Measurements from ENCODE around the gene SYMPK. TPM values are rescaled to one million over a fixed set of nuclear protein-coding genes. Genes with fewer than 3 reads are reported as not detected.
"Not testable (repeated sequence)": the region's sequence is repeated elsewhere in the genome, so short reads cannot be mapped to it uniquely, and the experiment has no call there.

The SYMPK gene
- total RNA-seq, 1 donor from 2014 or later = 70.0 TPM

DNA sequence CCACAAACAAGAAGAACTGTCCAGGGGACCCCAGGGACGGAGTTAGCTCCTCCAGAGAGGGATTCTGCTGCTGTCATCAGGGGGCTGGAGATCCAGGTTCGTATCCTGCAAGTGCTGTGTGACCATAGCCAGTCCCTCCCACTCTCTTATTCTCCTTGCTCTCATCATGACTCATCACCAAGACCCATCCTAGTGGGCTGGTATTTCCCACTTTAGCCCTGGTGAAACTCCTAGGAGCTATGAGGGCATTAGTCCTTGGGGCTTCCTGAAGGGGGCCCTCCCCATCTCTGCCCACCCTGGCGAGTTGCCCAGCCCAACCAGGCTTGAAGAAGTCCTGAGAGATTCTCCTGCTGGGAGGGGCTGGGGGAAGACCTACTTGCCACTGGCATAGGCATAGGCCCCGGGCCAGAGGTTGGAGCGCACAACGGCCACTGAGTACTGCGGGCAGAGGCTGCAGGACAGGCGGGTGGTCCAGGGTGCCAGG lies 62.8 kb downstream of the SYMPK start:
- Histone ChIP-seq H3K27me3 (ENCODE audit: insufficient read depth, low read length) (no peaks in the 10 kb centered on the region), H3K27ac (ENCODE audit: low read depth, low read length) (no peak overlapping the region), H3K9me3 (ENCODE audit: insufficient read depth, low read depth, low read length) (no peaks in the 10 kb centered on the region), H2AFZ (ENCODE audit: low read depth, low read length) (no peak overlapping the region), H3K79me2 (ENCODE audit: insufficient read depth, low read length) (no peaks in the 10 kb centered on the region), H4K20me1 (ENCODE audit: insufficient read depth, low read length) (no peaks in the 10 kb centered on the region), H3K9ac (ENCODE audit: low read length) (no peak overlapping the region), H3K4me2 (ENCODE audit: low read length) (no peak overlapping the region), H3K4me1 (ENCODE audit: insufficient read depth, low read length) (peaks cover 10% of the 10 kb centered on the region), H3K36me3 (ENCODE audit: insufficient read depth, low read length) (no peaks in the 10 kb centered on the region), H3K4me3 (ENCODE audit: insufficient read depth, low read depth, low read length) (no peak overlapping the region)
- Mint-ChIP-seq H3K27ac (ENCODE audit: unreplicated experiment) (no peak overlapping the region), H3K4me3 (ENCODE audit: unreplicated experiment) (peak overlapping the region; percentile 14), H3K36me3 (ENCODE audit: low read depth, unreplicated experiment) (no peaks in the 10 kb centered on the region), H3K4me1 (ENCODE audit: low read depth, unreplicated experiment) (peaks cover 15% of the 10 kb centered on the region), H3K9me3 (ENCODE audit: unreplicated experiment) (no peaks in the 10 kb centered on the region), H3K27me3 (ENCODE audit: low read depth, unreplicated experiment) (peaks cover 2% of the 10 kb centered on the region)
- TF ChIP-seq, protein P1, sequence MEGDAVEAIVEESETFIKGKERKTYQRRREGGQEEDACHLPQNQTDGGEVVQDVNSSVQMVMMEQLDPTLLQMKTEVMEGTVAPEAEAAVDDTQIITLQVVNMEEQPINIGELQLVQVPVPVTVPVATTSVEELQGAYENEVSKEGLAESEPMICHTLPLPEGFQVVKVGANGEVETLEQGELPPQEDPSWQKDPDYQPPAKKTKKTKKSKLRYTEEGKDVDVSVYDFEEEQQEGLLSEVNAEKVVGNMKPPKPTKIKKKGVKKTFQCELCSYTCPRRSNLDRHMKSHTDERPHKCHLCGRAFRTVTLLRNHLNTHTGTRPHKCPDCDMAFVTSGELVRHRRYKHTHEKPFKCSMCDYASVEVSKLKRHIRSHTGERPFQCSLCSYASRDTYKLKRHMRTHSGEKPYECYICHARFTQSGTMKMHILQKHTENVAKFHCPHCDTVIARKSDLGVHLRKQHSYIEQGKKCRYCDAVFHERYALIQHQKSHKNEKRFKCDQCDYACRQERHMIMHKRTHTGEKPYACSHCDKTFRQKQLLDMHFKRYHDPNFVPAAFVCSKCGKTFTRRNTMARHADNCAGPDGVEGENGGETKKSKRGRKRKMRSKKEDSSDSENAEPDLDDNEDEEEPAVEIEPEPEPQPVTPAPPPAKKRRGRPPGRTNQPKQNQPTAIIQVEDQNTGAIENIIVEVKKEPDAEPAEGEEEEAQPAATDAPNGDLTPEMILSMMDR (IDR thresholded peaks at IDR 0.05; ENCODE audit: insufficient read depth, low read depth, low read length) = no peak
- no peak for TF ChIP-seq EZH2 (IDR thresholded peaks at IDR 0.05; ENCODE audit: insufficient read depth, low read length)
- FAIRE-seq (no peak), DNase-seq (ENCODE audit: low read depth) (peak; percentile 50)

DNA sequence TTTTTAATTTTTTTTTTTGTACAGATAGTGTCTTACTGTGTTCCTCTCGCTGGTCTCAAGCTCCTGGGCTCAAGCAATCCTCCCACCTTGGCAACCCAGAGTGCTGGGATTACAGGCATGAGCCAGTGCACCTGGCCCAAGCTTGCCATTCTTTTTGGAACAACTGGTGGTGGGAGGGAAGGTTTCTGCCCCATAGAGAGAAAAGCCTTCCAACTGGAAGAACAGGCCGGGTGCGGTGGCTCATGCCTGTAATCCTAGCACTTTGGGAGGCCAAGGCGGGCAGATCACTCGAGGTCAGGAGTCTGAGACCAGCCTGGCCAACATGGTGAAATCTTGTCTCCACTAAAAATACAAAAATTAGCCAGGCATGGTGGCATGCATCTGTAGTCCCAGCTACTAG lies 63.4 kb downstream of the SYMPK start:
- peaks cover 10% of the 10 kb centered on the region for H3K4me1 ChIP-seq (ENCODE audit: insufficient read depth, low read length)
- H3K27ac ChIP-seq (ENCODE audit: low read depth, low read length); H3K4me3 Mint-ChIP-seq (ENCODE audit: unreplicated experiment); FAIRE-seq; H3K9ac ChIP-seq (ENCODE audit: low read length); H3K9me3 ChIP-seq (ENCODE audit: insufficient read depth, low read depth, low read length); H3K36me3 ChIP-seq (ENCODE audit: insufficient read depth, low read length); H3K27me3 Mint-ChIP-seq (ENCODE audit: low read depth, unreplicated experiment); H3K27me3 ChIP-seq (ENCODE audit: insufficient read depth, low read length); H3K9me3 Mint-ChIP-seq (ENCODE audit: unreplicated experiment); H3K4me2 ChIP-seq (ENCODE audit: low read length); DNase-seq (ENCODE audit: low read depth); H3K36me3 Mint-ChIP-seq (ENCODE audit: low read depth, unreplicated experiment); H2AFZ ChIP-seq (ENCODE audit: low read depth, low read length); H3K79me2 ChIP-seq (ENCODE audit: insufficient read depth, low read length); H4K20me1 ChIP-seq (ENCODE audit: insufficient read depth, low read length); H3K4me3 ChIP-seq (ENCODE audit: insufficient read depth, low read depth, low read length); H3K27ac Mint-ChIP-seq (ENCODE audit: unreplicated experiment): not testable (repeated sequence)
- peaks cover 15% of the 10 kb centered on the region for H3K4me1 Mint-ChIP-seq (ENCODE audit: low read depth, unreplicated experiment)

DNA sequence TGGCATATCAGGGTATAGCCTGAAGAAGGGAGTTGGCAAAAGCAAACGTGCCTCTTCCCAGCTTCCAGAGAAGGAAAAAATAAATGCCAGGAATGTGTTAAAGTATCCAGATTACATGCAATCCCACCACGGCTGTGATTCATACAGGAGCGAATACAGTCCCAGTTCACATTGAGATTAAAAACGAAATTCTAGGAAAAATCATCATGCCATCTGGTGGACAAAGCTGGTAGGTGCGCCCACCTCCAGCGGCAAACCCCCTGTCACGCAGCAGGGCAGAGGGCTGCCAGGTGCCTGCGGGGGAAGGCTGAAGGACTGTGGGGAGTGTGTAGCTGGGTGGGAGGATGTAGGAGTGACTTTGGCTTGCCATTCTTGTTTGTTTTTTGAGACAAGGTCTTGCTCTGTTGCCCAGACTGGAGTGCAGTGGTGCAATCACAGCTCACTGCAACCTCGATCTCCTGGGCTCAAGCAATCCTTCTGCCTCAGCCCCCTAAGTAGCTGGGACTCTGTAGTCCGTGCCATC lies 63.9 kb downstream of the SYMPK start:
- FAIRE-seq = peak; percentile 94
- peaks cover 15% of the 10 kb centered on the region for H3K4me1 Mint-ChIP-seq (ENCODE audit: low read depth, unreplicated experiment)
- peak overlapping the region; percentile 20 for H3K27ac Mint-ChIP-seq (ENCODE audit: unreplicated experiment)

More for the DNA sequence above, 63.9 kb downstream of the SYMPK start:
- no peaks in the 10 kb centered on the region for H3K79me2 ChIP-seq (ENCODE audit: insufficient read depth, low read length)
- H3K9ac ChIP-seq (ENCODE audit: low read length) = no peak overlapping the region
- no peaks in the 10 kb centered on the region for H3K9me3 ChIP-seq (ENCODE audit: insufficient read depth, low read depth, low read length)
- no peaks in the 10 kb centered on the region for H3K27me3 ChIP-seq (ENCODE audit: insufficient read depth, low read length)
- no peaks in the 10 kb centered on the region for H3K36me3 ChIP-seq (ENCODE audit: insufficient read depth, low read length)
- DNase-seq (ENCODE audit: low read depth) = peak; percentile 69
- Mint-ChIP-seq H3K36me3 (ENCODE audit: low read depth, unreplicated experiment) (no peaks in the 10 kb centered on the region), H3K4me3 (ENCODE audit: unreplicated experiment) (no peak overlapping the region), H3K9me3 (ENCODE audit: unreplicated experiment) (no peaks in the 10 kb centered on the region), H3K27me3 (ENCODE audit: low read depth, unreplicated experiment) (peaks cover 2% of the 10 kb centered on the region)
- no peaks in the 10 kb centered on the region for H4K20me1 ChIP-seq (ENCODE audit: insufficient read depth, low read length)
- peak overlapping the region; percentile 55 for H3K4me2 ChIP-seq (ENCODE audit: low read length)
- H3K4me1 ChIP-seq (ENCODE audit: insufficient read depth, low read length) = peaks cover 10% of the 10 kb centered on the region
- no peak for TF ChIP-seq EZH2 (IDR thresholded peaks at IDR 0.05; ENCODE audit: insufficient read depth, low read length)
- TF ChIP-seq, protein P1 (IDR thresholded peaks at IDR 0.05; ENCODE audit: insufficient read depth, low read depth, low read length) = peak; percentile 87
- H3K27ac ChIP-seq (ENCODE audit: low read depth, low read length) = no peak overlapping the region
- no peak overlapping the region for H2AFZ ChIP-seq (ENCODE audit: low read depth, low read length)
- H3K4me3 ChIP-seq (ENCODE audit: insufficient read depth, low read depth, low read length) = no peak overlapping the region
